Heart right ventricle (tissue), 16 donors: Measurements from ENCODE around the gene SEC14L6. TPM values are rescaled to one million over a fixed set of nuclear protein-coding genes. Genes with fewer than 3 reads are reported as not detected.

Experiments used
- ATAC-seq, 8 donors: fragments of 200-7000 bp; cut with Tn5 transposase; one replicate each; pipeline ENCODE4 v1.9.1; 2020; ENCODE audit warnings: mild to moderate bottlenecking in 8 of 8, moderate library complexity in 8 of 8, moderate number of reproducible peaks in 1 of 8
- DNase-seq, 2 donors: peaks; one replicate each; pipeline ENCODE4 v3.0.0-alpha.2; 2020
- H3K27ac ChIP-seq, 10 donors: fragments of 200-600 bp; sonication (generic) in 2 of 10; one replicate each; pipeline versions ENCODE4 v1.5.0 to v1.8.0; 2020 to 2022; ENCODE audit warnings: mild to moderate bottlenecking in 3 of 10
- H3K27me3 ChIP-seq, 7 donors: fragments of 200-600 bp; one replicate each; pipeline ENCODE4 v1.8.0; 2021 to 2022; ENCODE audit warnings: mild to moderate bottlenecking in 2 of 7
- H3K36me3 ChIP-seq, 9 donors: fragments of 200-600 bp; sonication (generic) in 1 of 9; one replicate each; pipeline versions ENCODE4 v1.5.0 to v1.8.0; 2020 to 2022; ENCODE audit warnings: mild to moderate bottlenecking in 2 of 9
- H3K4me1 ChIP-seq, 9 donors: fragments of 200-600 bp; sonication (generic) in 1 of 9; one replicate each; pipeline versions ENCODE4 v1.5.0 to v1.8.0; 2020 to 2022; ENCODE audit warnings: mild to moderate bottlenecking in 4 of 9
- H3K4me3 ChIP-seq, 10 donors: fragments of 200-600 bp; sonication (generic) in 2 of 10; one replicate each; pipeline versions ENCODE4 v1.5.0 to v1.8.0; 2020 to 2022; ENCODE audit warnings: mild to moderate bottlenecking in 7 of 10, moderate library complexity in 2 of 10
- H3K9me3 ChIP-seq, 11 donors: fragments of 200-600 bp in 10 of 11; sonication (generic) in 2 of 11; one replicate each; pipeline versions ENCODE4 v1.5.0 to v1.8.0; 2013 to 2022; ENCODE audit warnings: mild to moderate bottlenecking in 2 of 11, control low read depth in 1 of 11, moderate library complexity in 1 of 11
- WGBS, 2 donors: extraction: QIAGEN DNeasy Blood & Tissue Kit; methylation state at CpG; one replicate each; pipeline ENCODE4 v1.1.7; 2013; ENCODE audit warnings: inconsistent platforms in 1 of 2; 5-methylcytosine and 5-hydroxymethylcytosine counted together
- intact Hi-C, 10 donors: fragments of 100-400 bp; cut with DNase I; formaldehyde crosslinking; loops; one replicate each; pipeline versions ENCODE4 v1.11.1 to v1.14.2; 2022
- polyA plus RNA-seq, 2 donors: library from polyadenylated mRNA; stranded (reverse); fragments of 200-250 nt; gene quantifications; one replicate each; pipeline ENCODE4 v1.2.3, GENCODE V29; 2013
- total RNA-seq, 10 donors: library from RNA; stranded (reverse); fragmentation: NEBNext Ultra II Directional in 3 of 10; extraction: Animal tissue kit (Norgen Biotek cat#: 25700) in 3 of 10; gene quantifications; one replicate each; pipeline versions ENCODE4 v1.2.1 to v1.2.4, GENCODE V29; 2021 to 2023
- TF ChIP-seq, protein P1 (sequence below), 9 donors: fragments of 200-600 bp; sonication (generic) in 2 of 9; IDR thresholded peaks; one replicate each; pipeline versions ENCODE4 v1.5.0 to v1.8.0; 2021 to 2022; ENCODE audit warnings: antibody characterized with exemption in 9 of 9, mild to moderate bottlenecking in 5 of 9, moderate library complexity in 1 of 9
- donor health status: Arrhythmogenic right ventricular cardiomyopathy.
- donor health status: ischemic (EF 13 %, LVEDD 7.1; RV severe dilation, severe dysfunction).
- donor health status: healthy with polysubstance abuse.
- donor health status: DM: no; HTN: yes; CAD: no.
- donor health status: DM: no; HTN: no; CAD: no.
- donor health status: ischemic (EF 25% LVEDD 6.9; RV normal size, moderate dysfunction).
- donor health status: ischemic (EF 25% LVEDD 5.7; RV mildly dilated, moderate dysfunction).
- donor health status: healthy.
- donor health status: DM: yes; HTN: yes; CAD: no.
- donor health status: Ischemic cardiomyopathy.
- donor health status: ischemic (EF 35%, LVEDD 5.7; RV mildly dilated, moderate dysfunction).
- donor health status: nonischemic (EF 11% LVEDD 7.7; RV severe dilation, severe dysfunction).
- donor health status: DM: yes; HTN: yes; CAD: no.
- donor health status: PGD.
- donor health status: ischemic (EF 29% LVEDD 5.4; RV normal size, mild dysfunction).
- donor health status: nonischemic (EF 23%, LVEDD 6.1; RV moderate dilation, normal function).

The SEC14L6 gene
- total and polyA plus RNA-seq, 12 donors = 0.11 to 0.37 (median 0.25) TPM; not detected in 7

DNA sequence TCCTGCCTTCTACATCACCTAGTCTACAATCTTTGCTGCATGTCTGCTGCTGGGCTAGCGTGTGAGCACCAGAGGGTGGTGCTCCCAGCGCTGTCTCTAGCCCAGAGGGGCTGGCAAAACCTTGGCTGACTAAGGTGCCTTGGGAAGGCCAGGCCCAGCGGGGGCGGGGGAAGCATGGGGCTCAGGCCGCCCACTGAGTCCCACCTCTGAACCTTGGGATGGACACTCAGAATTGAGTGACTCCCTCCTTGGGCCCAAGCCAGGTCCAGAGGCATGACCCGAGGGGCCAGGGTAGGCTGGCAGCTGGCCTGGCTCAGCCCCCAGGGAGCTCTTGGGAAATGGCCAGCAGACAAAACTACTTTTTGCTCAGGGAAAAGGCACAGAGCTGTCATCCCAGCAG is 35.5 kb upstream of the SEC14L6 start:
- Histone ChIP-seq H3K27me3 (no peaks in the 10 kb centered on the region), H3K27ac (no peak overlapping the region), H3K9me3 (no peaks in the 10 kb centered on the region), H3K4me3 (no peak overlapping the region), H3K36me3 (peaks cover 23 to 100% (median 85%) of the 10 kb centered on the region in 9 donors), H3K4me1 (no peaks in the 10 kb centered on the region)
- DNase-seq (no peak), ATAC-seq (no peak)
- WGBS, 2 donors = 85% methylated on average over 6 of the region's 6 CpGs
- TF ChIP-seq, protein P1, sequence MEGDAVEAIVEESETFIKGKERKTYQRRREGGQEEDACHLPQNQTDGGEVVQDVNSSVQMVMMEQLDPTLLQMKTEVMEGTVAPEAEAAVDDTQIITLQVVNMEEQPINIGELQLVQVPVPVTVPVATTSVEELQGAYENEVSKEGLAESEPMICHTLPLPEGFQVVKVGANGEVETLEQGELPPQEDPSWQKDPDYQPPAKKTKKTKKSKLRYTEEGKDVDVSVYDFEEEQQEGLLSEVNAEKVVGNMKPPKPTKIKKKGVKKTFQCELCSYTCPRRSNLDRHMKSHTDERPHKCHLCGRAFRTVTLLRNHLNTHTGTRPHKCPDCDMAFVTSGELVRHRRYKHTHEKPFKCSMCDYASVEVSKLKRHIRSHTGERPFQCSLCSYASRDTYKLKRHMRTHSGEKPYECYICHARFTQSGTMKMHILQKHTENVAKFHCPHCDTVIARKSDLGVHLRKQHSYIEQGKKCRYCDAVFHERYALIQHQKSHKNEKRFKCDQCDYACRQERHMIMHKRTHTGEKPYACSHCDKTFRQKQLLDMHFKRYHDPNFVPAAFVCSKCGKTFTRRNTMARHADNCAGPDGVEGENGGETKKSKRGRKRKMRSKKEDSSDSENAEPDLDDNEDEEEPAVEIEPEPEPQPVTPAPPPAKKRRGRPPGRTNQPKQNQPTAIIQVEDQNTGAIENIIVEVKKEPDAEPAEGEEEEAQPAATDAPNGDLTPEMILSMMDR (IDR thresholded peaks at IDR 0.05) = no peak
- intact Hi-C loops = no loop called here

DNA sequence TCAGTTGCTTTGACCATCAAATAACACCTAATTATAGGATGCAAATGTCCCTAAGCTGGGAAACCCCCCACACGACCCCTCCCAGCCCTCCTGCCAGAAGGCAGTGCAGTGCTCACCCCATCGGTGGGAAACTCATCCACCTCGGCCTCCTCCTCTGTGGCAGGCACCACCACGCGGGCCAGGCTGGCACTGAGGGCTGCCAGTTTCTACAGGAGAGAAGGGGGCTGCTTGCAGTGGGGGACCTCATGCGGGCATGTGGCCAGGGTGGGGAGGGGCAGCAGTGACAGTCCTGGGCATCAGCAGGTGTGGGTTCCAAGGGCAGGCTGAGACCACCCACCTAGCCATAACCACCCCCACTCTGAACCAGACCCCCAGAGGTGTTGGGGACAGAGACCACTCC is 34.4 kb upstream of the SEC14L6 start:
- Histone ChIP-seq H3K27ac (no peak overlapping the region), H3K36me3 (peaks cover 27 to 100% (median 85%) of the 10 kb centered on the region in 9 donors), H3K9me3 (no peaks in the 10 kb centered on the region), H3K27me3 (no peaks in the 10 kb centered on the region), H3K4me3 (no peak overlapping the region), H3K4me1 (peaks cover 0 to 5% (median under 1%) of the 10 kb centered on the region in 9 donors)
- DNase-seq (no peak), ATAC-seq (no peak)
- TF ChIP-seq, protein P1 (IDR thresholded peaks at IDR 0.05) = no peak
- intact Hi-C loops = no loop called here
- 88% methylated on average over 6 of the region's 6 CpGs for WGBS, 2 donors

DNA sequence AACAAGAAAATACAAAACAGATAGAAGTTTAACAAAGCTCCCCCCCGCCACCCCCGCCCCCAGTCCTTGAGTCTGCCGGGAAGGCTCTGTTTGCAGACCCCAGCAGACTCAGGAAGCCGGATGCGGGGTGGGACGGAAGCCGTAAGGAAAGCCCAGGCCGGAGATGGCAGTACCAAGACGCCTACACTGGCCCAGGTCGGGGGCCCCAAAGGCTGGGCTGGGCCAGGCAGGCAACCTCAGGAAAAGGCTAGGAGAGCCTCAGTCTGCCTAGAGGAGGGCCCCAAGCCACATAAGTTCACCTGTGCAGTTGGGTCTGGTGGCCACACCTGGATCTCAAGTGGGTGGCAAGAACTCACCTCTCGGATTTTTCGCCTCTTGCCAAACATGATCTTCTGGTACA is 31.9 kb upstream of the SEC14L6 start:
- Histone ChIP-seq H3K36me3 (peaks cover 22 to 82% (median 62%) of the 10 kb centered on the region in 9 donors), H3K9me3 (no peaks in the 10 kb centered on the region), H3K4me1 (peaks cover 0 to 18% (median 13%) of the 10 kb centered on the region in 9 donors), H3K27ac (no peak overlapping the region), H3K27me3 (peaks cover 0 to 17% (median 0%) of the 10 kb centered on the region in 7 donors), H3K4me3 (no peak overlapping the region)
- 92 to 95% methylated on average over 12 of the region's 12 CpGs for WGBS, 2 donors
- DNase-seq (no peak), ATAC-seq (no peak)
- intact Hi-C loops = no loop called here
- TF ChIP-seq, protein P1 (IDR thresholded peaks at IDR 0.05) = no peak

DNA sequence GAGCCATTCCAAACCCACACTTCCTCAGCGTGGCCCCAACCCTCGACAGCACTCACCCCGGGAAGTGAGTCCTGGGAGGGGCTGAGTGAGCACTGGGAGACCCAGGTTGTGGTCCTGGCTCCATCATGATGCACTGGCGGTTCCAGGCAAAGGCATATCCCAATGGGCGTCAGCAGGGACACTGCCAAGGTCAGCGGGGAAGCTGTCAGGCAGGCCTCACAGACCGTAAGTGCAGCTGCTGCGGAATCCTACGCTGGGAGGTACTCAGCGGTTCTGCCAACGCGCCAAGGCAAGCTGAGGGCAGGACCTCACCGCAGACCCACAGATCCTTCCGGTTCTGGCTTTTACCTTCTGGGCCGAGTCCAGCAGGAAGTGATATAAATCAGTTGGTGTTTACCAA is 29.3 kb upstream of the SEC14L6 start:
- peak overlapping the region in 1 of 10 donors; percentile 12 for H3K27ac ChIP-seq
- intact Hi-C loops = no loop called here
- H3K4me1 ChIP-seq = peaks cover 0 to 18% (median 13%) of the 10 kb centered on the region in 9 donors
- ATAC-seq (peak in 1 of 8 donors; percentile 3), DNase-seq (no peak)
- WGBS, 2 donors = 83 to 85% methylated on average over 15 of the region's 15 CpGs
- H3K4me3 ChIP-seq = no peak overlapping the region
- peaks cover 16 to 55% (median 47%) of the 10 kb centered on the region in 9 donors for H3K36me3 ChIP-seq
- H3K27me3 ChIP-seq = peaks cover 0 to 18% (median 0%) of the 10 kb centered on the region in 7 donors
- TF ChIP-seq, protein P1 (IDR thresholded peaks at IDR 0.05) = no peak
- no peaks in the 10 kb centered on the region for H3K9me3 ChIP-seq
